ENCODE data around the gene ANAPC10. TPM values are rescaled to one million over a fixed set of nuclear protein-coding genes. Genes with fewer than 3 reads are reported as not detected.
A peak's percentile ranks its signal among the peaks of the same experiment; 100 is the strongest.
"Not testable (repeated sequence)": the region's sequence is repeated elsewhere in the genome, so short reads cannot be mapped to it uniquely, and the experiment has no call there.

ANAPC10 gene, protein sequence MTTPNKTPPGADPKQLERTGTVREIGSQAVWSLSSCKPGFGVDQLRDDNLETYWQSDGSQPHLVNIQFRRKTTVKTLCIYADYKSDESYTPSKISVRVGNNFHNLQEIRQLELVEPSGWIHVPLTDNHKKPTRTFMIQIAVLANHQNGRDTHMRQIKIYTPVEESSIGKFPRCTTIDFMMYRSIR
- total RNA-seq (2014; rRNA removed; shearing (Covaris generic)) (15.2 and 22.4 TPM in 2 replicates), polyA plus RNA-seq (2016; fragmentation: Nextera tagmentation; extraction: Ambion mirVana) (28.7 and 31.7 TPM in 2 replicates)

DNA sequence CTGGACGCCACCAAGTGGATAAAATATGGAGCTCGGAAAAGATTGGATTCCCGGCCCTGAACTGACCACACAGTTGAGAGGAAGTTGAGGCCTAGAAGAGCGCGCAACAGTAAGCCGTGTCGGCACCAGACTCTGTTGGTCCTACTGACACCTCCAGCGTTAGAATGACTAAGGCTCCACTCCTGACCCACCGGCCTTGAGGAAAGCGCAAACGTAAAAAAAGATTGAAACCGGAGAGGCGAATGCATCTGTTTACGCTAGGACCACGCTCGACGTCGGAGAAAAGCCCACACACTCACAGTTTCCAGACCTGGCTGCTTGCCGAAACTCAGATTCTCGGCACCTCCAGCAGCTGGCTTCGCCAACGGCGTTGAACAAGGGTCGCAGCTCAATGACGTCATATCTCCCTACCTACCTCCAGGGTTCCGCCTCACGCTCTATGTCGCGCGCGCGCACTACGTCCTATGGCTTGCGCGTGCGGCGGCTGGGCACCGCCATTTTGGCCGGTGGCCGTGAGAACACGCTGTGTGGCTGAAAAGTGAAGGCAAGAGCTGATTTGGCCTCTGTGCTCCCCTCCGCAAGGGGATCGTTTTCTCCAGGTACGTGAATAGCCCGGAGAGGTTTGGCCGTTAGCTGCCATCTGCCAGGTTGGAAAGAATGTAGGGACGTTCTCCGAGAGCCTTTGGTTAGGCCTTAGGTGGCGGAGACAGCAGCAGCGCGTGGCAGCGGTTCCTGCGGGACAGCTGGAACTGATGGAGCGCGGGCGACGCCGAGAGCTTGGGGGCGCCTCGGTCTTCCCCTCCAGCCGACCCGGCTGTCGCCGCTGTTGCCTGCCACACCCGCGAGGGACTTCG, at the start of gene ANAPC10, which contains the start of gene ABCE1:
Gene ANAPC10 (minus strand): TSS at position 376 of the 854 bp plus-strand sequence. CDS start 2,097 bp downstream, outside the sequence.
Gene ABCE1 (plus strand): TSS at position 491 of the 854 bp plus-strand sequence. CDS start 6,102 bp downstream, outside the sequence.
- Histone ChIP-seq H3K36me3 (ENCODE audit: low read depth) (peaks cover 19% of the 10 kb centered on the region), H3K4me2 (ENCODE audit: unreplicated experiment) (peak within 1 kb of the TSS; percentile 100), H3K27ac (peak within 1 kb of the TSS; percentile 92), H3K79me2 (ENCODE audit: insufficient read depth) (peaks cover 92% of the 10 kb centered on the region), H3K4me1 (ENCODE audit: insufficient read depth) (peaks cover 28% of the 10 kb centered on the region), H3K9me3 (ENCODE audit: low read depth) (no peaks in the 10 kb centered on the region), H3K9ac (peak within 1 kb of the TSS; percentile 92), H2AFZ (peak within 1 kb of the TSS; percentile 91), H3K27me3 (replicated peaks; ENCODE audit: insufficient read depth) (no peaks in the 10 kb centered on the region), H4K20me1 (ENCODE audit: insufficient read depth) (no peaks in the 10 kb centered on the region), H3K4me3 (peak within 1 kb of the TSS; percentile 79), H3F3A (ENCODE audit: insufficient read depth) (peaks cover 20% of the 10 kb centered on the region), H3K9me2 (ENCODE audit: insufficient read depth) (no peaks in the 10 kb centered on the region)
- 1% methylated on average over 64 to 67 of the region's 67 CpGs for WGBS, 2 experiments (ENCODE audit: low coverage in 1 of 2, low lambda C conversion rate in 2 of 2, missing lambda C conversion rate in 2 of 2)
- in situ Hi-C loops (cut with MboI) = no loop called here
- TF ChIP-seq EZH2phosphoT487 (IDR thresholded peaks at IDR 0.05; ENCODE audit: insufficient read depth, low read depth) (no peak), EZH2 (IDR thresholded peaks at IDR 0.05; ENCODE audit: insufficient read depth, poor library complexity, severe bottlenecking) (no peak)
- DNase-seq = peak; percentile 100

DNA sequence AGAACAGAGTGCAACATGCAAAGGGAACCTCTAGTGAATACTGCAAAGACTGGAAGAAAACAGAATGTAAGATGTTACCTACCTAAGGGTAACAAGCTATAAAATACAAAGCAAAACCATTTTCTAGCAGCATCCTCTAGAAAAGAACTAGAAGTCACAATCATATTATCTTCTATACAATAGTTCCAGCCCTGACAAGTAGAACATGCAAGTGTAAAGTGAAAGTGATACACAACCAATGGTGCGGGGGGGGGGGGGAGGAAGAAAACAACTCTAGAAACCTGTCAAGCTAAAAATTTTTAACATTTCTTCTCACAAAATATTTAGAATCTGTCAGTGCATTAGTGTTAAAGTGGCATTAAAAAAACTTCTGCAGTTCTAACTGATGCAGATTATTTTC, 38.2 kb upstream of the ANAPC10 start:
- peaks cover 26% of the 10 kb centered on the region for H3F3A ChIP-seq (ENCODE audit: insufficient read depth)
- H3K9me2 ChIP-seq (ENCODE audit: insufficient read depth); H3K27me3 ChIP-seq (replicated peaks; ENCODE audit: insufficient read depth); H4K20me1 ChIP-seq (ENCODE audit: insufficient read depth); H2AFZ ChIP-seq; H3K4me3 ChIP-seq; DNase-seq; H3K9me3 ChIP-seq (ENCODE audit: low read depth); H3K79me2 ChIP-seq (ENCODE audit: insufficient read depth); in situ Hi-C loops (cut with MboI); H3K4me2 ChIP-seq (ENCODE audit: unreplicated experiment); H3K27ac ChIP-seq; H3K9ac ChIP-seq: not testable (repeated sequence)
- peaks cover 15% of the 10 kb centered on the region for H3K4me1 ChIP-seq (ENCODE audit: insufficient read depth)
- 85 to 86% methylated on average over 1 of the region's 1 CpG for WGBS, 2 experiments (ENCODE audit: low coverage in 1 of 2, low lambda C conversion rate in 2 of 2, missing lambda C conversion rate in 2 of 2)
- peaks cover 27% of the 10 kb centered on the region; the same call in 1 of the 2 replicates for H3K36me3 ChIP-seq (ENCODE audit: low read depth)

DNA sequence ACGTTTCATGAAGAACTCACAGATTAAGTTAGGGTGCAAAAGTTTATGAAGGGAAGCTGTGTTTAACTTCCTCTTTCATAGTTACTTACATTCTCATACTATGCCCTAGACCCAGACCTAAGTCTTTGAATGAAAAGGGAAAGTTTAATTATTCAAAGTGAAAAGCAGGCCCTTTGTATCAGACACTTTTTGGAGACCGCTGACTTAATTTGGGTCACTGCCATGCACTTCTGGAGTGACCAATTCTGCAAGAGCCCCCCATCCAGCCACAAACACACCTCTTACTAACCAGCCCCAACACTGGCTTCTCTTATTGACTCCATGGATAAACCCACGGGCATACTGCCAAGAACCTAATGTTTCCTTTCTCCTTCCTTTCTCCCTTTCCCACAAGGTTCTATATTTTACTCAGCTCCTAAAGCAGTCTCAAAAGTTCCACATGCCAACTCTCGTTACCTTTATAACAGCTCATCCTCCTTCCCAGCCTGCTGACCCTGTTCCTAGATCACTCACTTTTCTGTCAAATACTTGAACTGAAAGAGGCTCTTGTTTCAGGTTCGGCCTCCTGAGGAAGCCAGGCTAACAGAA, 34.6 kb upstream of the ANAPC10 start:
- Histone ChIP-seq H3K9ac (no peak overlapping the region), H4K20me1 (ENCODE audit: insufficient read depth) (no peaks in the 10 kb centered on the region), H3K9me2 (ENCODE audit: insufficient read depth) (no peaks in the 10 kb centered on the region), H3K4me2 (ENCODE audit: unreplicated experiment) (no peak overlapping the region), H3K4me3 (no peak overlapping the region), H3K27me3 (replicated peaks; ENCODE audit: insufficient read depth) (no peaks in the 10 kb centered on the region), H3K9me3 (ENCODE audit: low read depth) (no peaks in the 10 kb centered on the region), H3K27ac (no peak overlapping the region), H2AFZ (no peak overlapping the region), H3F3A (ENCODE audit: insufficient read depth) (peaks cover 60% of the 10 kb centered on the region), H3K36me3 (ENCODE audit: low read depth) (peaks cover 12% of the 10 kb centered on the region), H3K79me2 (ENCODE audit: insufficient read depth) (peaks cover 6% of the 10 kb centered on the region; the same call in 1 of the 2 replicates), H3K4me1 (ENCODE audit: insufficient read depth) (peaks cover 30% of the 10 kb centered on the region)
- no peak for TF ChIP-seq EZH2phosphoT487 (IDR thresholded peaks at IDR 0.05; ENCODE audit: insufficient read depth, low read depth)
- TF ChIP-seq EZH2 (IDR thresholded peaks at IDR 0.05; ENCODE audit: insufficient read depth, poor library complexity, severe bottlenecking) = no peak
- peak; percentile 12 for DNase-seq
- in situ Hi-C loops (cut with MboI) = no loop called here
- WGBS, 2 experiments (ENCODE audit: low coverage in 1 of 2, low lambda C conversion rate in 2 of 2, missing lambda C conversion rate in 2 of 2) = 93 to 99% methylated on average over 4 to 5 of the region's 5 CpGs

DNA sequence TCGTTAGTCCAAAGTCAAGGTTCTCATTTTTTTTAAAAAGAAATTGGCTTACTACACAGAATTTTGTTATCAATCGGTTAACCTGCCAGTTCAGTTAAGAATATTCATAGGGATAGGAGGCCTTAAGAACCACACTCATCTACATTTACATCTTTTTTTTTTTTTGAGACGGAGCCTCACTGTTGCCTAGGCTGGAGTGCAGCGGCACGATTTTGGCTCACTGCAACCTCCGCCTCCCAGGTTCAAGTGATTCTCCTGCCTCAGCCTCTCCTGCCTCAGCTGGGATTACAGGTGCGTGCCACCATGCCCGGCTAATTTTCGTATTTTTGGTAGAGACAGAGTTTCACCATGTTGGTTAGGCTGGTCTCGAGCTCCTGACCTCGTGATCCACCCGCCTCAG, 33.9 kb upstream of the ANAPC10 start:
- H3K9me2 ChIP-seq (ENCODE audit: insufficient read depth) = no peaks in the 10 kb centered on the region
- H3K9ac ChIP-seq = no peak overlapping the region
- peak overlapping the region; percentile 65 for H3K27ac ChIP-seq
- 96 to 98% methylated on average over 12 of the region's 12 CpGs for WGBS, 2 experiments (ENCODE audit: low coverage in 1 of 2, low lambda C conversion rate in 2 of 2, missing lambda C conversion rate in 2 of 2)
- H3K4me1 ChIP-seq (ENCODE audit: insufficient read depth) = peaks cover 30% of the 10 kb centered on the region
- H4K20me1 ChIP-seq (ENCODE audit: insufficient read depth) = no peaks in the 10 kb centered on the region
- H3K36me3 ChIP-seq (ENCODE audit: low read depth) = peaks cover 19% of the 10 kb centered on the region
- no peak overlapping the region for H2AFZ ChIP-seq
- H3K27me3 ChIP-seq (replicated peaks; ENCODE audit: insufficient read depth) = no peaks in the 10 kb centered on the region
- in situ Hi-C loops (cut with MboI) = no loop called here
- H3K4me3 ChIP-seq = no peak overlapping the region
- peaks cover 68% of the 10 kb centered on the region for H3F3A ChIP-seq (ENCODE audit: insufficient read depth)
- no peak for DNase-seq
- H3K79me2 ChIP-seq (ENCODE audit: insufficient read depth) = peaks cover 6% of the 10 kb centered on the region; the same call in 1 of the 2 replicates
- no peak for TF ChIP-seq EZH2 (IDR thresholded peaks at IDR 0.05; ENCODE audit: insufficient read depth, poor library complexity, severe bottlenecking)
- TF ChIP-seq EZH2phosphoT487 (IDR thresholded peaks at IDR 0.05; ENCODE audit: insufficient read depth, low read depth) = no peak
- H3K4me2 ChIP-seq (ENCODE audit: unreplicated experiment) = peak overlapping the region; percentile 48
- no peaks in the 10 kb centered on the region for H3K9me3 ChIP-seq (ENCODE audit: low read depth)

Data from GM23248 (cell line).